Body of pancreas (tissue), 4 donors: ENCODE measurements around the gene NR4A1. TPM values are rescaled to one million over a fixed set of nuclear protein-coding genes. Genes with fewer than 3 reads are reported as not detected.
A peak's percentile ranks its signal among the peaks of the same experiment; 100 is the strongest.

Source experiments
- ATAC-seq: fragments of 150-250 bp; one replicate; pipeline ENCODE4 v1.9.1; 2016
- DNase-seq, 4 donors: peaks; one replicate each; pipeline ENCODE4 v3.0.0-alpha.2; 2019
- H3K27ac ChIP-seq, 4 donors: fragments of 200-600 bp; sonication (generic); 1 replicate in 3 of 4; 2 replicates in 1 of 4; pipeline versions ENCODE4 v1.5.1 to v1.6.1; 2016 to 2019; ENCODE audit warnings: mild to moderate bottlenecking in 1 of 4, mixed read lengths in 1 of 4, moderate library complexity in 1 of 4
- H3K27me3 ChIP-seq, 2 donors: fragments of 200-600 bp; sonication (generic); one replicate each; pipeline ENCODE4 v1.6.0; 2016; ENCODE audit warnings: mild to moderate bottlenecking in 1 of 2
- H3K36me3 ChIP-seq, 2 donors: fragments of 200-600 bp; sonication (generic); replicated peaks in 1 of 2; 2 replicates each; pipeline ENCODE4 v1.5.1; 2016; ENCODE audit warnings: low read depth in 2 of 2; ENCODE audit not compliant: insufficient read depth in 1 of 2
- H3K4me1 ChIP-seq: fragments of 200-600 bp; sonication (generic); one replicate; pipeline ENCODE4 v1.6.0; 2016
- H3K4me3 ChIP-seq, 2 donors: fragments of 200-600 bp; sonication (generic); 1 replicate in 1 of 2; 2 replicates in 1 of 2; pipeline ENCODE4 v1.5.1; 2016 to 2019
- H3K9me3 ChIP-seq, 3 donors: fragments of 200-600 bp; sonication (generic); 1 replicate in 2 of 3; 2 replicates in 1 of 3; pipeline ENCODE4 v1.5.1; 2016
- POLR2A ChIP-seq, 3 donors: fragments of 450-650 bp; IDR thresholded peaks; one replicate each; pipeline ENCODE4 v1.6.1; 2016; ENCODE audit warnings: antibody characterized with exemption in 3 of 3, mild to moderate bottlenecking in 2 of 3
- WGBS, 2 donors: methylation state at CpG; one replicate each; pipeline ENCODE4 v1.1.5; 2017; 5-methylcytosine and 5-hydroxymethylcytosine counted together
- intact Hi-C: fragments of 100-400 bp; cut with DNase I; formaldehyde crosslinking; loops from one replicate; pipeline ENCODE4 v1.15.1; 2023
- total RNA-seq, 2 donors: library from RNA; depleted of rRNA; stranded (reverse); fragments of >200 nt; gene quantifications; one replicate each; pipeline ENCODE4 v1.1.0, GENCODE V29; 2016
- TF ChIP-seq, protein P1 (sequence below), 7 experiments: fragments of 450-650 bp in 4 of 7; fragments of 200-600 bp in 3 of 7; sonication (generic) in 3 of 7; IDR thresholded peaks; one replicate each; pipeline ENCODE4 v1.5.1; 2016 to 2019; ENCODE audit warnings: antibody characterized with exemption in 7 of 7

The NR4A1 gene
- total RNA-seq, 2 donors from 2014 or later: 36.6 to 253 TPM

DNA sequence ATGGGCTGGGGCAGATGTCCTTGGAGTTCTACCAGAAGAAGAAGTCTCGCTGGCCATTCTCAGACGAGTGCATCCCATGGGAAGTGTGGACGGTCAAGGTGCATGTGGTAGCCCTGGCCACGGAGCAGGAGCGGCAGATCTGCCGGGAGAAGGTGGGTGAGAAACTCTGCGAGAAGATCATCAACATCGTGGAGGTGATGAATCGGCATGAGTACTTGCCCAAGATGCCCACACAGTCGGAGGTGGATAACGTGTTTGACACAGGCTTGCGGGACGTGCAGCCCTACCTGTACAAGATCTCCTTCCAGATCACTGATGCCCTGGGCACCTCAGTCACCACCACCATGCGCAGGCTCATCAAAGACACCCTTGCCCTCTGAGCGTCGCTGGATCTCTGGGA lies 25.6 kb downstream of the NR4A1 start:
- intact Hi-C loops: no loop called here
- ATAC-seq (no peak), DNase-seq (no peak)
- H3K36me3 ChIP-seq: peaks cover 0 to 10% of the 10 kb centered on the region in 2 donors
- no peak overlapping the region for H3K4me3 ChIP-seq
- peaks cover 25% of the 10 kb centered on the region for H3K4me1 ChIP-seq
- H3K27ac ChIP-seq: no peak overlapping the region
- H3K27me3 ChIP-seq: no peaks in the 10 kb centered on the region
- TF ChIP-seq POLR2A (IDR thresholded peaks at IDR 0.05): no peak
- TF ChIP-seq, protein P1, sequence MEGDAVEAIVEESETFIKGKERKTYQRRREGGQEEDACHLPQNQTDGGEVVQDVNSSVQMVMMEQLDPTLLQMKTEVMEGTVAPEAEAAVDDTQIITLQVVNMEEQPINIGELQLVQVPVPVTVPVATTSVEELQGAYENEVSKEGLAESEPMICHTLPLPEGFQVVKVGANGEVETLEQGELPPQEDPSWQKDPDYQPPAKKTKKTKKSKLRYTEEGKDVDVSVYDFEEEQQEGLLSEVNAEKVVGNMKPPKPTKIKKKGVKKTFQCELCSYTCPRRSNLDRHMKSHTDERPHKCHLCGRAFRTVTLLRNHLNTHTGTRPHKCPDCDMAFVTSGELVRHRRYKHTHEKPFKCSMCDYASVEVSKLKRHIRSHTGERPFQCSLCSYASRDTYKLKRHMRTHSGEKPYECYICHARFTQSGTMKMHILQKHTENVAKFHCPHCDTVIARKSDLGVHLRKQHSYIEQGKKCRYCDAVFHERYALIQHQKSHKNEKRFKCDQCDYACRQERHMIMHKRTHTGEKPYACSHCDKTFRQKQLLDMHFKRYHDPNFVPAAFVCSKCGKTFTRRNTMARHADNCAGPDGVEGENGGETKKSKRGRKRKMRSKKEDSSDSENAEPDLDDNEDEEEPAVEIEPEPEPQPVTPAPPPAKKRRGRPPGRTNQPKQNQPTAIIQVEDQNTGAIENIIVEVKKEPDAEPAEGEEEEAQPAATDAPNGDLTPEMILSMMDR (IDR thresholded peaks at IDR 0.05): no peak
- H3K9me3 ChIP-seq: no peaks in the 10 kb centered on the region
- WGBS, 2 donors: 87 to 92% methylated on average over 16 of the region's 16 CpGs

DNA sequence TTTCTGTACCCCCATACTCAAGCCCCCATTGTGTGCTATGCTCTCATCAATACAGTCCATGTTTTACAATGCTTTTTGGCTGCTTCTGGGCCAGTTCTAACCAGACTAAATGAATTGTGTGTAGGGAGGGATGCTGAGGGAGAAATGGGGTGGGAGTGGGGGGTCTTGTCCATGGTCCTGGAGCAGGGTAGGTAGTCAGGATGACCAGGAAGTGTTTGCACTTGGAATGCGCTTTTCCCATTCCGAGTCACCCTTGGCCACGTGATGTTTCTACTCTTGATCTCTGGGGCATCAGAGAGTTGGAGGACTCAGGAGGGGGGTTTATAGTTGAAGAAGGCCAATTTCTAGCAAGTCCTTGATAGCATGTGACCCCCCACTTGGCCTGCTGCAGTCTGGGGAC lies 27.0 kb downstream of the NR4A1 start:
- peaks cover 19% of the 10 kb centered on the region for H3K4me1 ChIP-seq
- no peak overlapping the region for H3K27ac ChIP-seq
- no peak overlapping the region for H3K4me3 ChIP-seq
- TF ChIP-seq POLR2A (IDR thresholded peaks at IDR 0.05): no peak
- TF ChIP-seq, protein P1 (IDR thresholded peaks at IDR 0.05): no peak
- H3K9me3 ChIP-seq: no peaks in the 10 kb centered on the region
- DNase-seq (no peak), ATAC-seq (no peak)
- H3K36me3 ChIP-seq: peaks cover 0 to 10% of the 10 kb centered on the region in 2 donors
- H3K27me3 ChIP-seq: no peaks in the 10 kb centered on the region
- intact Hi-C loops: no loop called here
- WGBS, 2 donors: 85 to 87% methylated on average over 3 of the region's 3 CpGs

DNA sequence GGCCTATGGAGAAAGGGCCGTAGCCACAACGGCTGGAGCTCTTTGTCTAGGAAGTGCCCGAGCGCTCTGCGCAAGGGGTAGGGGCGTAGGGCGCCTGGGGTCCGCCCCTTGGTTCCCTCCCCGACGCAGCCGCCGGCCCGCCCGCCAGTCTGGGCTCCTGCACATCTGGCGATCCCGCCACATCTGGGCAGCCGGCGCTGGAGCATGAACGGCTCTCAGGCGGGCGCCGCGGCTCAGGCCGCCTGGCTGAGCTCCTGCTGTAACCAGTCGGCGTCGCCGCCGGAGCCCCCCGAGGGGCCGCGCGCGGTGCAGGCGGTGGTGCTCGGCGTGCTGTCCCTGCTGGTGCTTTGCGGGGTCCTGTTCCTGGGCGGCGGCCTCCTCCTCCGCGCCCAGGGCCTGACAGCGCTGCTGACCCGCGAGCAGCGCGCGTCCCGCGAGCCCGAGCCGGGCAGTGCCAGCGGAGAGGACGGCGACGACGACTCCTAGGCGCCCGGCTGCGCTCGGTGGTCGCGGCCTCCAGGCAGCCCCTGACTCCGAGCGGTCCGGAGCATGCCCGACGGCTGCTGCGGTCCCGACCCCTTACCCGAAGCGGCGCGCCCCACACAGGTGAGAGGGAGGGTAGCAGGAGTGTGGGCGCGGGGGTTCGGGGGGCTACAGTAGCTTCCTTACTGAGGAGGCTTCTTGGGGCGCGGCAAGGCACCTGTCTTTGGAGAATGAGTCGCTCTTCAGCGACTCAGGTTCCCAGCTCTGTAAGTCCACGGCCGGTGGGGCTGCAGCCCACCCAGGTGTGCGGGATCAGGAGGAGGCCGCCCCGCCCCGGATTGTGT lies 28.5 kb downstream of the NR4A1 start, which contains the start of gene SMIM41:
Gene SMIM41, plus strand, starts transcription at position 129 of the 827 bp plus-strand sequence. Its CDS starts 76 bp downstream, at position 205.
- H3K27ac ChIP-seq: peak within 1 kb of the TSS in 1 of 4 donors; percentile 6
- 86 to 88% methylated on average over 36 to 68 of the region's 87 CpGs for WGBS, 2 donors
- DNase-seq (no peak), ATAC-seq (no peak)
- no peaks in the 10 kb centered on the region for H3K27me3 ChIP-seq
- no peaks in the 10 kb centered on the region for H3K9me3 ChIP-seq
- H3K36me3 ChIP-seq: peaks cover 0 to 7% of the 10 kb centered on the region in 2 donors
- H3K4me1 ChIP-seq: peaks cover 8% of the 10 kb centered on the region
- intact Hi-C loops: loop anchor here (5.0 kb wide), 2 partner anchors 43 to 52 kb away; no protein-coding TSS in a partner anchor
- no peak within 1 kb of the TSS for H3K4me3 ChIP-seq
- TF ChIP-seq, protein P1 (IDR thresholded peaks at IDR 0.05): no peak
- no peak for TF ChIP-seq POLR2A (IDR thresholded peaks at IDR 0.05)

DNA sequence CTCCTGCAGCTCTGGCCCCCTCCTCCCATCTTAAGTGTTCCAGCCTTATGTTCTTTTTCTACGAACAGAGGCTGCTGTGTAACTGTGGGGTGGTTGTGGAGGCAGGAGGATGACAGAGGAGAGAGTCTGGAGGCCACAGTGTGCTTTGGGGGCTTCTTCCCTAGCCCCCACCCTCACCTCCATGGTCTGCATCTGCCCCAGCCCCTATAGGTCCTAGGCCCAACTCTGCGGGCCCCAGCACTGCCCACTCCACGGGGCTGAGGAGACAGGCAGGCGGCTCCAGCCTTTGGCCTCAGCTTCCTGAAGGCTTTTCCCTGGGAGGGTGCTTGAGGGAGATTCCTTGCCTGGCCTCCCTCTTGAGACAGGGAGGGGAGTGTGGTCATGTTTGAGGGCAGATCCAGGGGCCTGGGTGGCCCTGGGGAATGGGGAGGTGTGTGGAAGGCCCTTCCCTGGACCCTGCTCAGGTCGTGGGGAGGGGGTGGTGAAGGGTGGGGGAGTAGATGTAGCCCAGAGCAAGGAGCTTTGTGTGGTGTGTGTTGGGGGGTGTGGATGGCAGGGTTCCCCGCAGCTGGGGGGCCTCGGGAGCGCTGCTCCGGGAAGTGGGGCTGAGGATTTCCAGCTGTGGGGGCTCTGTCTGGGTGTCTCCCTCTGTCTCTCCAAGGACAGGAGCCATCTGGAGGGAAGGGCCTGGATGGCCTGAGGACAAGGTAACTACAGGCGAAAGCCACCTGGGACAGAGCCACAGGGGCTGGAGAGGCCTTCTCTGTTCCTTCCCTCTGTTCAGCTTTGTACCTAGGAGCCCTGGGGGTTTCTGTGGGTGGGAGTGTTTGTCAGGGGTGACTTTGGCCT lies 29.4 kb downstream of the NR4A1 start:
- DNase-seq: no peak
- ATAC-seq: no peak
- H3K4me1 ChIP-seq: no peaks in the 10 kb centered on the region
- WGBS, 2 donors: 78 to 81% methylated on average over 9 to 10 of the region's 10 CpGs
- peak overlapping the region in 1 of 4 donors; percentile 31 for H3K27ac ChIP-seq
- intact Hi-C loops: loop anchor here (5.0 kb wide), 2 partner anchors 42 to 53 kb away; no protein-coding TSS in a partner anchor
- no peaks in the 10 kb centered on the region for H3K9me3 ChIP-seq
- no peak overlapping the region for H3K4me3 ChIP-seq
- H3K36me3 ChIP-seq: peaks cover 0 to 7% of the 10 kb centered on the region in 2 donors
- no peaks in the 10 kb centered on the region for H3K27me3 ChIP-seq
- TF ChIP-seq, protein P1 (IDR thresholded peaks at IDR 0.05): no peak
- no peak for TF ChIP-seq POLR2A (IDR thresholded peaks at IDR 0.05)
